GM19397 (cell line): ENCODE measurements around the gene ICAM4.
"Not testable (repeated sequence)": the region's sequence is repeated elsewhere in the genome, so short reads cannot be mapped to it uniquely, and the experiment has no call there.

ENCODE experiments used
- ATAC-seq: cut with Tn5 transposase; IDR thresholded peaks from one replicate; pipeline ENCODE4 v1.9.1; 2021; ENCODE audit warnings: mild to moderate bottlenecking, moderate library complexity; ENCODE audit not compliant: unreplicated experiment

ICAM4 gene

GRCh38 chr19:10336725-10337124 is 50.0 kb downstream of the ICAM4 start:
- ATAC-seq, result not testable (repeated sequence)
